CD4-positive, CD25-positive, alpha-beta regulatory T cell (primary cell): ENCODE results near the gene TTPAL. TPM values are rescaled to one million over a fixed set of nuclear protein-coding genes. Genes with fewer than 3 reads are reported as not detected.
A peak's percentile ranks its signal among the peaks of the same experiment; 100 is the strongest.

Experiments used
- ATAC-seq, 2 donors: fragments of 150-1000 bp; cut with Tn5 transposase; one replicate each; pipeline ENCODE4 v1.10.0; 2021; ENCODE audit warnings: low read depth in 2 of 2, moderate number of reproducible peaks in 2 of 2, moderate library complexity in 1 of 2
- DNase-seq, 3 donors: peaks; one replicate each; pipeline versions ENCODE4 v3.0.0 to v3.0.0-alpha.2; 2012 to 2022; ENCODE audit warnings: mixed read lengths in 1 of 3
- H3K27ac ChIP-seq: one replicate; pipeline ENCODE4 v1.7.0; 2013; ENCODE audit warnings: mild to moderate bottlenecking, low read length; ENCODE audit not compliant: insufficient read depth, poor library complexity, severe bottlenecking
- H3K27me3 ChIP-seq: one replicate; pipeline ENCODE4 v1.7.0; 2013; ENCODE audit warnings: low read length; ENCODE audit not compliant: control insufficient read depth, insufficient read depth
- H3K36me3 ChIP-seq: one replicate; pipeline ENCODE4 v1.7.0; 2013; ENCODE audit warnings: mild to moderate bottlenecking, low read length, moderate library complexity; ENCODE audit not compliant: control insufficient read depth, insufficient read depth
- H3K4me1 ChIP-seq: 2 replicates; pipeline ENCODE4 v1.7.0; 2013; ENCODE audit warnings: mild to moderate bottlenecking, low read length; ENCODE audit not compliant: insufficient read depth, control insufficient read depth, poor library complexity, severe bottlenecking
- H3K4me3 ChIP-seq: one replicate; pipeline ENCODE4 v1.7.0; 2013; ENCODE audit warnings: low read depth, mild to moderate bottlenecking, low read length, moderate library complexity
- H3K9me3 ChIP-seq, 2 experiments: 1 replicate in 1 of 2; 2 replicates in 1 of 2; pipeline ENCODE4 v1.7.0; 2013; ENCODE audit warnings: low read length in 2 of 2, mild to moderate bottlenecking in 1 of 2, moderate library complexity in 1 of 2; ENCODE audit not compliant: control insufficient read depth in 2 of 2
- H3K27ac Mint-ChIP-seq, 3 donors: one replicate each; pipeline ENCODE4 v1.8.0; 2020 to 2022; ENCODE audit warnings: mild to moderate bottlenecking in 3 of 3, mixed read lengths in 3 of 3, moderate library complexity in 2 of 3
- H3K27me3 Mint-ChIP-seq: one replicate; pipeline ENCODE4 v1.8.0; 2022; ENCODE audit warnings: mild to moderate bottlenecking, mixed read lengths
- H3K36me3 Mint-ChIP-seq: one replicate; pipeline ENCODE4 v1.8.0; 2020; ENCODE audit warnings: mixed read lengths
- H3K4me1 Mint-ChIP-seq, 4 donors: one replicate each; pipeline ENCODE4 v1.8.0; 2020 to 2022; ENCODE audit warnings: mixed read lengths in 4 of 4, mild to moderate bottlenecking in 1 of 4
- H3K4me3 Mint-ChIP-seq, 4 donors: one replicate each; pipeline ENCODE4 v1.8.0; 2020 to 2022; ENCODE audit warnings: mild to moderate bottlenecking in 4 of 4, mixed read lengths in 4 of 4, moderate library complexity in 3 of 4
- H3K9me3 Mint-ChIP-seq, 7 donors: one replicate each; pipeline ENCODE4 v1.8.0; 2020 to 2022; ENCODE audit warnings: mixed read lengths in 7 of 7, mild to moderate bottlenecking in 3 of 7, moderate library complexity in 2 of 7
- polyA plus RNA-seq, 4 donors: library from polyadenylated mRNA; unstranded; fragments of 300-500 nt; fragmentation: Illumina TruSeq; gene quantifications; one replicate each; pipeline ENCODE4 v1.2.3, GENCODE V29; 2021
- total RNA-seq: library from RNA; stranded (reverse); gene quantifications from one replicate; pipeline ENCODE4 v1.2.3, GENCODE V29; 2022

TTPAL gene
- total and polyA plus RNA-seq, 5 donors from 2014 or later, result 11.5 to 14.4 (median 13.2) TPM

- Histone ChIP-seq H3K27ac (no peak overlapping the region), H3K4me1 (no peaks in the 10 kb centered on the region), H3K36me3 (peaks cover 62% of the 10 kb centered on the region), H3K9me3 (no peaks in the 10 kb centered on the region), H3K4me3 (no peak overlapping the region), H3K27me3 (no peaks in the 10 kb centered on the region)
- Mint-ChIP-seq H3K9me3 (no peaks in the 10 kb centered on the region), H3K4me3 (no peak overlapping the region), H3K27me3 (no peaks in the 10 kb centered on the region), H3K27ac (peak overlapping the region in 1 of 3 donors; percentile 9), H3K4me1 (peaks cover 6 to 9% (median 7%) of the 10 kb centered on the region in 4 donors), H3K36me3 (peaks cover 44% of the 10 kb centered on the region)
- DNase-seq, result no peak
- no peak for ATAC-seq
Measured at GRCh38 chr20:44485830-44486198, 10.1 kb downstream of the TTPAL start.

- Mint-ChIP-seq H3K36me3 (peaks cover 38% of the 10 kb centered on the region), H3K4me3 (no peak overlapping the region), H3K9me3 (no peaks in the 10 kb centered on the region), H3K4me1 (peaks cover 2 to 13% (median 10%) of the 10 kb centered on the region in 4 donors), H3K27me3 (no peaks in the 10 kb centered on the region), H3K27ac (peak overlapping the region in 2 of 3 donors; percentile 3 to 29)
- ATAC-seq (no peak), DNase-seq (no peak)
- Histone ChIP-seq H3K4me3 (no peak overlapping the region), H3K4me1 (no peaks in the 10 kb centered on the region), H3K27me3 (no peaks in the 10 kb centered on the region), H3K9me3 (no peaks in the 10 kb centered on the region), H3K36me3 (peaks cover 62% of the 10 kb centered on the region), H3K27ac (no peak overlapping the region)
Measured at GRCh38 chr20:44488551-44488950, 12.9 kb downstream of the TTPAL start.

- ATAC-seq (no peak), DNase-seq (no peak)
- H3K27me3 ChIP-seq, result no peaks in the 10 kb centered on the region
- no peak overlapping the region for H3K4me3 ChIP-seq
- Mint-ChIP-seq H3K4me3 (no peak overlapping the region), H3K36me3 (peaks cover 39% of the 10 kb centered on the region), H3K27me3 (no peaks in the 10 kb centered on the region), H3K4me1 (peaks cover 2 to 13% (median 8%) of the 10 kb centered on the region in 4 donors), H3K9me3 (no peaks in the 10 kb centered on the region), H3K27ac (peak overlapping the region in 1 of 3 donors; percentile 59)
- H3K36me3 ChIP-seq, result peaks cover 61% of the 10 kb centered on the region
- H3K27ac ChIP-seq, result no peak overlapping the region
- no peaks in the 10 kb centered on the region for H3K4me1 ChIP-seq
- H3K9me3 ChIP-seq, result no peaks in the 10 kb centered on the region
Measured at GRCh38 chr20:44489223-44489622, 13.5 kb downstream of the TTPAL start.

- no peaks in the 10 kb centered on the region for H3K4me1 ChIP-seq
- H3K36me3 Mint-ChIP-seq, result peaks cover 46% of the 10 kb centered on the region
- no peaks in the 10 kb centered on the region for H3K9me3 Mint-ChIP-seq
- no peak overlapping the region for H3K4me3 Mint-ChIP-seq
- H3K27ac Mint-ChIP-seq, result peak overlapping the region in 1 of 3 donors; percentile 59
- H3K27ac ChIP-seq, result no peak overlapping the region
- H3K36me3 ChIP-seq, result peaks cover 65% of the 10 kb centered on the region
- no peak overlapping the region for H3K4me3 ChIP-seq
- no peaks in the 10 kb centered on the region for H3K27me3 ChIP-seq
- no peak for ATAC-seq
- H3K9me3 ChIP-seq, result no peaks in the 10 kb centered on the region
- H3K27me3 Mint-ChIP-seq, result no peaks in the 10 kb centered on the region
- no peak for DNase-seq
- H3K4me1 Mint-ChIP-seq, result peaks cover 0 to 12% (median 6%) of the 10 kb centered on the region in 4 donors
Measured at GRCh38 chr20:44489931-44490330, 14.3 kb downstream of the TTPAL start.

- H3K27me3 ChIP-seq, result no peaks in the 10 kb centered on the region
- Mint-ChIP-seq H3K27ac (peak overlapping the region in 1 of 3 donors; percentile 21), H3K4me1 (peaks cover 5 to 21% (median 10%) of the 10 kb centered on the region in 4 donors), H3K27me3 (no peaks in the 10 kb centered on the region), H3K4me3 (no peak overlapping the region), H3K9me3 (no peaks in the 10 kb centered on the region), H3K36me3 (peaks cover 48% of the 10 kb centered on the region)
- no peak for DNase-seq
- no peak overlapping the region for H3K4me3 ChIP-seq
- H3K9me3 ChIP-seq, result no peaks in the 10 kb centered on the region
- no peak for ATAC-seq
- H3K4me1 ChIP-seq, result no peaks in the 10 kb centered on the region
- H3K36me3 ChIP-seq, result peaks cover 64% of the 10 kb centered on the region
- no peak overlapping the region for H3K27ac ChIP-seq
Measured at GRCh38 chr20:44491635-44492395, 16.1 kb downstream of the TTPAL start.

- Histone ChIP-seq H3K27ac (no peak overlapping the region), H3K4me3 (no peak overlapping the region), H3K36me3 (peaks cover 74% of the 10 kb centered on the region), H3K9me3 (no peaks in the 10 kb centered on the region), H3K27me3 (no peaks in the 10 kb centered on the region), H3K4me1 (no peaks in the 10 kb centered on the region)
- Mint-ChIP-seq H3K27ac (peak overlapping the region in 1 of 3 donors; percentile 65), H3K36me3 (peaks cover 63% of the 10 kb centered on the region), H3K27me3 (no peaks in the 10 kb centered on the region), H3K4me1 (peaks cover 8 to 28% (median 19%) of the 10 kb centered on the region in 4 donors), H3K9me3 (no peaks in the 10 kb centered on the region), H3K4me3 (no peak overlapping the region)
- no peak for DNase-seq
- no peak for ATAC-seq
Measured at GRCh38 chr20:44494266-44494665, 18.6 kb downstream of the TTPAL start.

- no peaks in the 10 kb centered on the region for H3K9me3 ChIP-seq
- Mint-ChIP-seq H3K4me3 (no peak overlapping the region), H3K9me3 (no peaks in the 10 kb centered on the region), H3K4me1 (peaks cover 10 to 28% (median 19%) of the 10 kb centered on the region in 4 donors), H3K27ac (no peak overlapping the region), H3K27me3 (no peaks in the 10 kb centered on the region), H3K36me3 (peaks cover 60% of the 10 kb centered on the region)
- no peak overlapping the region for H3K4me3 ChIP-seq
- H3K27me3 ChIP-seq, result no peaks in the 10 kb centered on the region
- H3K4me1 ChIP-seq, result no peaks in the 10 kb centered on the region
- H3K36me3 ChIP-seq, result peaks cover 74% of the 10 kb centered on the region
- H3K27ac ChIP-seq, result no peak overlapping the region
- ATAC-seq (no peak), DNase-seq (no peak)
Measured at GRCh38 chr20:44494681-44495080, 19.0 kb downstream of the TTPAL start.

GRCh38 chr20:44495257-44495656 lies 19.6 kb downstream of the TTPAL start:
- no peak overlapping the region for H3K4me3 Mint-ChIP-seq
- H3K4me1 Mint-ChIP-seq, result peaks cover 10 to 27% (median 19%) of the 10 kb centered on the region in 4 donors
- Histone ChIP-seq H3K4me1 (no peaks in the 10 kb centered on the region), H3K36me3 (peaks cover 74% of the 10 kb centered on the region), H3K27me3 (no peaks in the 10 kb centered on the region), H3K9me3 (no peaks in the 10 kb centered on the region), H3K27ac (no peak overlapping the region), H3K4me3 (no peak overlapping the region)
- H3K9me3 Mint-ChIP-seq, result no peaks in the 10 kb centered on the region
- H3K36me3 Mint-ChIP-seq, result peaks cover 58% of the 10 kb centered on the region
- no peak for ATAC-seq
- no peaks in the 10 kb centered on the region for H3K27me3 Mint-ChIP-seq
- H3K27ac Mint-ChIP-seq, result peak overlapping the region; percentile 42 to 86 (median 55)
- DNase-seq, result no peak
